ENCODE measurements around the gene OR51B4.

The OR51B4 gene

GRCh38 chr11:5349550-5349949 is 47.8 kb upstream of the OR51B4 start:
- TF ChIP-seq GLIS2 (tag by site-specific recombination; IDR thresholded peaks at IDR 0.05): no peak
- no peak for TF ChIP-seq ZNF658 (tag by site-specific recombination; IDR thresholded peaks at IDR 0.05)
- TF ChIP-seq FEZF1 (tag by site-specific recombination; IDR thresholded peaks at IDR 0.05): no peak
- no peak for TF ChIP-seq INSM2 (tag by site-specific recombination; IDR thresholded peaks at IDR 0.05)
- no peak for TF ChIP-seq ZNF311 (tag by site-specific recombination; IDR thresholded peaks at IDR 0.05; ENCODE audit: borderline replicate concordance)
- TF ChIP-seq ZNF16 (tag by site-specific recombination; IDR thresholded peaks at IDR 0.05; ENCODE audit: low read depth): no peak
- no peak for TF ChIP-seq ZNF830 (tag by site-specific recombination; IDR thresholded peaks at IDR 0.05; ENCODE audit: low read depth)
- ChIA-PET CTCF (no interaction called here), POLR2A (no interaction called here)
- H3K27ac ChIP-seq (ENCODE audit: extremely low read depth, low read depth, low read length): no peak overlapping the region
- H3K4me1 ChIP-seq (ENCODE audit: control insufficient read depth, insufficient read depth, low read length): no peaks in the 10 kb centered on the region
- H3K9me3 ChIP-seq (ENCODE audit: control insufficient read depth, insufficient read depth, low read depth, low read length): no peaks in the 10 kb centered on the region
- H3K36me3 ChIP-seq (ENCODE audit: control insufficient read depth in 2 of 2, insufficient read depth in 1 of 2, low read length in 2 of 2): no peaks in the 10 kb centered on the region
- no peak overlapping the region for H3K4me3 ChIP-seq (ENCODE audit: low read depth, low read length)

- TF ChIP-seq ZBTB44 (tag by site-specific recombination; IDR thresholded peaks at IDR 0.05) (no peak), MYNN (tag by site-specific recombination; IDR thresholded peaks at IDR 0.05; ENCODE audit: borderline replicate concordance) (no peak), ZNF658 (tag by site-specific recombination; IDR thresholded peaks at IDR 0.05) (no peak), ZNF48 (tag by site-specific recombination; IDR thresholded peaks at IDR 0.05) (no peak), HIC1 (tag by site-specific recombination; IDR thresholded peaks at IDR 0.05) (no peak), BCL11B (tag by site-specific recombination; IDR thresholded peaks at IDR 0.05; ENCODE audit: low read depth) (no peak), ZNF138 (tag by site-specific recombination; IDR thresholded peaks at IDR 0.05; ENCODE audit: borderline replicate concordance) (no peak), ZNF747 (tag by site-specific recombination; IDR thresholded peaks at IDR 0.05) (no peak), FEZF1 (tag by site-specific recombination; IDR thresholded peaks at IDR 0.05) (no peak), HOXC10 (CRISPR knock-in tag; IDR thresholded peaks at IDR 0.05) (no peak), ZNF558 (tag by site-specific recombination; IDR thresholded peaks at IDR 0.05) (no peak), KLF10 (tag by site-specific recombination; IDR thresholded peaks at IDR 0.05) (no peak), SP2 (tag by site-specific recombination; IDR thresholded peaks at IDR 0.05) (no peak)
- ChIA-PET POLR2A (no interaction called here), CTCF (interaction anchor here (0.6 kb wide), 1 partner anchor 8 kb away, joined by 4 read pairs; no protein-coding TSS in a partner anchor)
- H3K4me3 ChIP-seq (ENCODE audit: low read depth, low read length): no peak overlapping the region
- H3K4me1 ChIP-seq (ENCODE audit: control insufficient read depth, insufficient read depth, low read length): no peaks in the 10 kb centered on the region
- H3K9me3 ChIP-seq (ENCODE audit: control insufficient read depth, insufficient read depth, low read depth, low read length): no peaks in the 10 kb centered on the region
- H3K27ac ChIP-seq (ENCODE audit: extremely low read depth, low read depth, low read length): no peak overlapping the region
- H3K36me3 ChIP-seq (ENCODE audit: control insufficient read depth in 2 of 2, insufficient read depth in 1 of 2, low read length in 2 of 2): no peaks in the 10 kb centered on the region
Observed at GRCh38 chr11:5348551-5349194, 46.9 kb upstream of the OR51B4 start.
